ENCODE measurements around the gene ADORA1.
A peak's percentile ranks its signal among the peaks of the same experiment; 100 is the strongest.

The ADORA1 gene

DNA sequence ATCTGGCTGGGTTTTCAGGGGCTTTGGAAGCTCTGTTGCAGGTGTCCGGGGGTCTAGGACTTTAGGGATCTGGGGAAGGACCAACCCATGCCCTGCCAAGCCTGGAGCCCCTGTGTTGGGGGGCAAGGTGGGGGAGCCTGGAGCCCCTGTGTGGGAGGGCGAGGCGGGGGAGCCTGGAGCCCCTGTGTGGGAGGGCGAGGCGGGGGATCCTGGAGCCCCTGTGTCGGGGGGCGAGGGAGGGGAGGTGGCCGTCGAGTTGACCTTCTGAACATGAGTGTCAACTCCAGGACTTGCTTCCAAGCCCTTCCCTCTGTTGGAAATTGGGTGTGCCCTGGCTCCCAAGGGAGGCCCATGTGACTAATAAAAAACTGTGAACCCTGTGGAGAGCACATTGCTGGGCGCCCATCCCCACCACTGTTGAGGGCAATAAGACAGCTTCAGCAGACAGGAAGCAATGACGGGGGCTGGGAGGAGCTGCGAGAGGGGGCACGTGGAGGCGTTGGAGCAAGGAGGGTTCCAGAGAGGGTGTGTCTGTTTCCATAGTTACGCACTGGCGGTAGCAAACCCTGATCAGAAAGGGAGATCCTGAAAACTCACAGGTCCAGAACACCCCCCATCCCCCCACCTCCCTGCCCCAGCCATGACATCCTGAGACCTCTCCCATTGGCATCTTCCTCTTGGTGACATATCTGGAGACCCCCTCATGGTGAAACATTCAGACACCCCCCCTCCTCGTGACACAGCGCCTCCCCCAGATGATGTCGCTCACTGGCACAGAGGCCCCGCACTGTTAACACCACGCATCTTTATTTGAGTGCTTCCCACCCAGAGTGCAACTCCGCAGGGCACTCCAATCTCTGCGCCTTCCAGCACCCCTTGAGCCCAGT is 39.7 kb downstream of the ADORA1 start:
- no peak for DNase-seq
- in situ Hi-C loops (cut with MboI; ENCODE audit: low pct_unique_long_range_greater_than_20kb, low sequenced_read_pairs) = no loop called here

DNA sequence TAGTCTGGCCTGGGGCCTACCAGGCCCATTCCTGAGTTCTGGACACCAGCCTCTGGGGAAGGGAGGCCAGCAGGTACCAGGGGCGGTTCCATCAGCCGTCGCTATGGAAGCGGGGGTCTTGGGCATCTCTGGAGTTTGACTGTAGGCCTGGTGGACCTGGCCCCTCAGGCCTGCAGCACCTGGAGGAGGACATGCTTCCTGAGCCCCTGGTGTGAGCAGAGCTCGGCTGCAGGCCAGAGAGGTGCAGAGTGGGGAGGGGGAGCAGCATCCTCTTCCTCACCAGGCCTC is 40.3 kb downstream of the ADORA1 start:
- in situ Hi-C loops (cut with MboI; ENCODE audit: low pct_unique_long_range_greater_than_20kb, low sequenced_read_pairs) = no loop called here

DNA sequence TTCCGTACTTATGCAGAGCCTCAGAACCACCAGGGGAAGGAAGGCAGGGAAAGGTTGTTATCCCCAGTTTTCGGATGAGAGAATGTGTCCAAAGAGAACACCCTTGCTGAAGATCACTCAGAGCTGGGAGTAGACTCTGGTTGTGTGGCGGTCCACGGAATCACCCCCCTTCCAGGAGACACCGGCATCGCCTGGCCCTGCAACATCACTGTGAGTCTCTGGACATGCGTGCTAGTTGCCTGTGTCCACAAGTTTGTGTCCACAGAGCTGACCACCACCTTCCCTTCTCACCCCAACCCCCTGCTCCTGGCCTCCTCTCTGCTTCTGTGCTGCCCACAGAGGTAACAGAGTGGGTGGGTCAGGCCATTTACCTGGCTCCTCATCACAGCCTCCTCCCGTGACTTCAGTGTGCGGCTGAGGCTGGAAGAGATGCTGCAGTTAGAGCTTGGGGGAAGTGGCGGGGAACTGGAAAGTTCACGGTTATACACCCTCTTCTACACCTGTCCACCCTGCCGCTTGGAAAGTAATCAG is 40.8 kb downstream of the ADORA1 start:
- DNase-seq = no peak
- in situ Hi-C loops (cut with MboI; ENCODE audit: low pct_unique_long_range_greater_than_20kb, low sequenced_read_pairs) = no loop called here

More for the DNA sequence above, 40.3 kb downstream of the ADORA1 start:
- no peak for DNase-seq

DNA sequence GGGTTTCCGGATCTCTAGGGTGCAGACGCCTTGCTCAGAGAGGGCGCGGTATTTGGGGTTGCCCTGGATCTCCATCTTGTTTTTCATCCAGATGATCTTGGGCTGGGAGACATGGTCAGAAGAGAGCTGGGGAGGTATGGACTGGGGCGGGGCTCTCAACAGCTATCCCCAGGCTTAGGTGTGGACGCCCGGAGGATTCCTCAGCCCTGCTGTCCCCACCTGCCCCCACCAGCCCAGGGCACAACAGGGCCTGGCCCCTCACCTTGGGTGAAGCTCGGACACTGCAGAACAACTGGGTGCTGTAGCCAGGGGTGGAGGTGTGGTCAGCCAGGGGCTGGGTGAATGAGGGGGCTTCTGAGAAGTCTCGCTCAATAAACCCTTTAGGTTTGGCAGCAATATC is 41.5 kb downstream of the ADORA1 start:
- DNase-seq = no peak
- in situ Hi-C loops (cut with MboI; ENCODE audit: low pct_unique_long_range_greater_than_20kb, low sequenced_read_pairs) = no loop called here

DNA sequence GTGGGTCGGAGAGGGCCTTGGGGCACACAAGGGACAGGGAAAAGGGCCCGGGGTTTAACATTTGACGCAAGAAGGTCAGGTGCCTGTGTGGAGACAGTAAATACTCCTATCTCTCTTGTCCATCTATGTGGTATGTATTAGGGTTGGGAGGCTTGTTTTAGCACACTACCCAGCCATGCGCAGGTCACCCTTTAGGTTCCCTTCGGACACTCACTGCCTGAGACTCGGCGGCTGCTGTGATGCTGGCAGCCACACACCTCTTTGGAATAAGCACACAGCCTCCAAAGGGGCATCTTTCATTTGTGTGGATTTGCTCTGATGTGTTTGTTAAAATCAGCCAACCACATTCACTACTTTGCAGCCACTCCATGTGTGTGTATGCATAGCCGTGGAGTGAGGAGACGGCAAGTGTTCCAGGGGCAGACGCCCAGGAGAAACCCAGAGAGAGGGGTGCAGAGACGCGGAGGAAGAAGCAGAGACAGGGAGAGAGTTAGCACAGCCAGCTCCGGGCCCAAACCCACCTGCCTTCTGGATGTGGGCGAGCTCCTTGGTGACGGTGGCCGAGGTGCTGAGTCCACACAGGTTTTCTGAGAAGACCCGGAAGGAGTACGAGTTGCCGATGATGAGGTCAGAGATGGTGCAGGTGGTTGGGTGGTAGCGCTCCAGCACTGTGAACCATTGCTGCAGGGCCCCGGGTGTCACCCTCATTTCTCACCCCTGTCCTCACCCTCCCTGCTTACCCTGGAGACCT is 42.4 kb downstream of the ADORA1 start:
- in situ Hi-C loops (cut with MboI; ENCODE audit: low pct_unique_long_range_greater_than_20kb, low sequenced_read_pairs) = no loop called here
- no peak for DNase-seq

DNA sequence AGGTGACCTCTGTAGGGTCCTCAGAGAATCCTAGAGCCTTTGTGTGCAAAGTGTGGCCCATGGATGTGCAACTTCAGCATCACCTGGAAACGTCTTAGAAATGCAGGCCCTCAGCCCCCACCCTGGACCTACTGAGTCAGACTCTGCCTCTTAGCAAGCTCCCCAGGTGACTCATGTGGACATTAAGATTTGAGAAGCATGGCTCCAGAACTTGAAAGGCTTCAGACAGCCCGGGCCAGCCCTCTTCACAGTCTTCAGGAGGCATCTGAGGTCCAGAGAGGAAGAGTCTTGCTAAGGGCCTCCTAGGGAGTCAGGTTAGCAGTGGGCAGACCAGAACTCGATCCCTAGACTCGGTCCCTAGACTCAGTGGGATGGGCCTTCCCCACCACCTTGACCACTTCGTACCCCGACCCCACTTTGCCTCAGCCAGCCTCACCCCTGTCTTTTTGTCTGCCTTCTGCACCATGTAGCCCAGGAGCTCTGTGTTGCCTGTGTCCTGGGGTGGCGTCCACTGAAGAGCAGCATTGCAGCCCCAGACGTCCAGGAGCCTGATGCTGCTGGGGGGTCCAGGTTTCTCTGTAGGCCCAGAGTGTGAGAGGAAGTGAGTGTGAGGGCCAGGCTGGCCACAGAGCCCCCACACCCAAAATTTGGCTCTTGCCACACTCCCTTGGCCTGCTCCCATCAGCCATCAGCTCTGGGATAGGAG is 43.3 kb downstream of the ADORA1 start:
- in situ Hi-C loops (cut with MboI; ENCODE audit: low pct_unique_long_range_greater_than_20kb, low sequenced_read_pairs) = no loop called here

DNA sequence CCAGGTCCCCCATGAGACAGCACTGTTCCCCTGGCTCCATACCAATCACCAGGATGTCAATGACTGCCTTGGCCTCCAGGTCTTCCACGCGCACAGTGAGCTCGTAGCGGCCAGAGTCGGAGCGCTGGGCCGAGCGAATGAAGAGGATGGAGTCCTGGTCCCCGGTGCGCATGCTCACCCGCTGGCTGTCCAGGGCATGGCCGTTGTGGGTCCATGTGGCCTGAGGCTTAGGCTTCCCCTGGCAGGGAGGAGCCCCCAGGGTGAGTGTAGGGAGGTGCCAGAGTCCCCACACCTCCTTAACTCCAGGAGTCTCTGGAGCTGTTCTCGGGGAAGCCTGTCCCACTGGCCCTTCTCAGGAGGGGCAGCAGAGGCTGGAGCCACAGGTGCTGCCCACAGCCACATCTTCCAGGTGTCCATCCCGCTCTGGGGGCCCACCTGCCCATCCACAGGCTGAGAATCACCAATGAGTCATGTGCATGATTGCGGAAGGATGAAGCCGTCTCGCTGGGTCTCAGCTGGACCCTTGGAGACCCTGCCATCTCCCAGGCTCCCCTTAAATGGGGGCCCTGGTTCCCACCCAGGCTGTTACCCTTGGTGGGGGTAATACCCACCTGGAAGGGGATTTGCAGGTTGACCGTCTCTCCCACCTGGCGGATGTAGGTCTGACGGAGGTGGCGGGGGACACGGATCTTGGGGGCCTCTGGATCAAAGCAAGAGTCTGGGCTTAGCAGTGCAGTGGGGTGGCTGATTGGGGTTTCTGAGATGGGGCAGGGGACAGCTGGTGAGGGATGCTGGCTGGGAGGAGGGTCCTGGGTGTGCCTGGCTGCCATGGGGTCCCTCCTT is 44.0 kb downstream of the ADORA1 start:
- DNase-seq = no peak
- in situ Hi-C loops (cut with MboI; ENCODE audit: low pct_unique_long_range_greater_than_20kb, low sequenced_read_pairs) = no loop called here

More for the DNA sequence above, 43.3 kb downstream of the ADORA1 start:
- no peak for DNase-seq

DNA sequence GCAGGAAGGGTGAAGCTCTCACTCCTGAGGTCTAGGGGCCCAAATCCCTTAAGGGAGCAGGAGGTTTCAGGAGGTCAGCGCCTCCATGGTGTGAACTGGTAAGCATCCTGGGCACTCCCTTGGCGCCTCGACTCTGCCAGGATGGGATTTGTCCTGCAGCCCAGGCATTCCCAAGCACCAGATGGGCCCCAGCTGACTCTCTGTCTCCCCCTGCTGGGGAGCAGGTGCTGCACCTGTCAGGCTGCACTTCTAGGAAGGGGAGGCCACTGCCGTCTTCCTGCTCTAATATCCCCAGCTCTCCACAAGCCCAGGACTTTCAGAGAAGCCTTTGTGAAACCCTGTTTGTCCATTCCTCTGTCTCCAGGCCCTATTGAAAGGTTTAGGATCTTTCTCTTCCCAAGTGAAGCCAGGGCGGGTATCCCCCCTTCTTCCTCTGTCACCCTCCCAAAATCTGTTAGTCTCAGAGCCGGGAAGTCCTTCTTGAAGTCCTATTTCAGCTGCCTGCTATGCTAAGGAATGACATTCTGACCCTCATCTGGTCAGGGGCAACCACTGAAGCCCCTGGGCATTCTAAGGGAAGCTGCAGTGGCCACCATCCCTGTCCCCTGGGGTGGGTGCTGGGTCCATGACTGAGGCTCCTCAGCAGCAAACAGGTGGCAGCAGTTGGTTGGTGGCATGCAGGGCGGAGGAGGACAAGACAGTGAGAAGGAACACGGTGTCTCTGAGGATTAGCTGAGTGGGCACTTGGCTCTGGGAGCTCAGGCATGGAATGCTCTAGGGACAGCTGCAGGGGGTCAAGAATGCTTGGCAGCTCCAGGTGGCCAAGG is 44.9 kb downstream of the ADORA1 start:
- DNase-seq = peak; percentile 52
- in situ Hi-C loops (cut with MboI; ENCODE audit: low pct_unique_long_range_greater_than_20kb, low sequenced_read_pairs) = no loop called here

DNA sequence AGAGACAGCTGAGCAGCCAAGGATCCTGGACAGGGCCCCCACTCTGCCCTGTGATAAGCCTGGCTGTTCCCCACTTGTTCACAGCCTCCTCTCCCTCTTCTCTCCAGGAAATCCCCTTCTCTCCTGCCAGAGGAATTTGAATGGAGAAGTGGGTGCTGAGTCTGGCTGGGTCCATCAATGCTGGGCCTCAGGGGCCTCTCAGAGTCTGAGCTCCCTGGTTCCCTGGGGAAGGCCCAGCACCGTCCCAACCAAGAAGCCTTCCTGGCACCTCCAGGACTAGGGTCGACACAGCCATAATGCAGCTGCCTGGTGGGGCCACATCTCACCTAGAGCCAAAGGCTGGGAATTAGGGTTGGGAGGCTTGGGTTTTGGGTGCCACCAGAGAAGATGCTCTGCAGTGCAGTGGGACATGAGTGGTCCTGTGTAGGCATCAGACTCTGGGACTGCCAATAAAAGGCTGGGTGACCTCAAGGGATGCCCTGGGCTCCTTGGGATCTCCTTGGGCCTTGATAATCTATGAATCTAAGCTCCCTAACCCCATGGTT is 45.6 kb downstream of the ADORA1 start:
- in situ Hi-C loops (cut with MboI; ENCODE audit: low pct_unique_long_range_greater_than_20kb, low sequenced_read_pairs) = no loop called here
- no peak for DNase-seq

DNA sequence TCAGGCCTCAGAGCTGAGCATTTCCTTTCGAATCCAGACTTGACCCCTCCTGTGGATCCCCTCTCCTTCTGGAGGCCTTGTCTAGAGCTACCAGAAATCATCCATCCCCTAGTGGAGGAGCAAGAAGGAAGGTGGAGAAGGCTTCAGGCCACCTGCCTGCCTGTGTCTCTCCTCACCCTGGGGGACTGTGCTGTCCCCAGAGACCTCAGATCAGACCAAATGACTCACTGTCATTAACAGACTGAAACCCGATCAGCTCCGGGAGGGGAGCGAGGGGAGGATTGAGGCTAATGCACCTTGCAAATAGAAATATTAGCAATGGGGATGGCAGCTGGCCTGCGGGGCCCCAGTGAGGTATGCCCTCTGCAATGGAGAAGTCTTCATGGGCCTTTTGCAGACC is 46.0 kb downstream of the ADORA1 start:
- no peak for DNase-seq

DNA sequence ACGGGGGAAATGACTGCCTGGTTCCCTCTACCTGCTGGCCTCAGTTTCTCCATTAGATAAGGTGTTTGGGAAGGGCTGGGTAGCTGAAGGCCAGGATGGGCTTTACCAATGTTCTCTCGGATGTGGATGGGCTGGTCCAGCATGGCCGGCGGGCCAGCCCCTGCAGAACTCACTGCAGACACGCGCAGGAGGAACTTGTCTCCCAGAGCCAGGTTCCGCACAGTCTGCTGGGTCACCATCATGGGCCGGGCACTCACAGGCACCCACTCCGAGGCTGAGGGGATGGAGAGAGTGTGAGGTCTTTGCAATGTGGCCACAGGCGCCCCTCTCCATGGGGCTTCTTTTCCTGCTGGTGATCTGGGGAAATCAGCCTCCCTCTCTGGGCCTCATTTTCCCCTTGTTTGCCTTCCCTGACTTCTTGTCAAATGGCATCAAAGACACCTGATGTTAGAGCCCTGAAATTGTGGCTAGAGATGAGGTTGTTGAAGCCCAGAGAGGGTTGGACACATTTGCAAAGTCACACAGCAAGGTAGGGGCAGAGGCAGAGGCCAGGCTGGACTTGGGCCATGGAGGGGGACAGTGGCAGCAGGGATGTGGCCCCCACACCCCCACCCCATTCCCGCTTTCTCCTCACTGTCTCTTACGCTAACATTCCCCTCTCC is 46.9 kb downstream of the ADORA1 start:
- in situ Hi-C loops (cut with MboI; ENCODE audit: low pct_unique_long_range_greater_than_20kb, low sequenced_read_pairs) = no loop called here
- no peak for DNase-seq

More for the DNA sequence above, 46.0 kb downstream of the ADORA1 start:
- in situ Hi-C loops (cut with MboI; ENCODE audit: low pct_unique_long_range_greater_than_20kb, low sequenced_read_pairs) = no loop called here

DNA sequence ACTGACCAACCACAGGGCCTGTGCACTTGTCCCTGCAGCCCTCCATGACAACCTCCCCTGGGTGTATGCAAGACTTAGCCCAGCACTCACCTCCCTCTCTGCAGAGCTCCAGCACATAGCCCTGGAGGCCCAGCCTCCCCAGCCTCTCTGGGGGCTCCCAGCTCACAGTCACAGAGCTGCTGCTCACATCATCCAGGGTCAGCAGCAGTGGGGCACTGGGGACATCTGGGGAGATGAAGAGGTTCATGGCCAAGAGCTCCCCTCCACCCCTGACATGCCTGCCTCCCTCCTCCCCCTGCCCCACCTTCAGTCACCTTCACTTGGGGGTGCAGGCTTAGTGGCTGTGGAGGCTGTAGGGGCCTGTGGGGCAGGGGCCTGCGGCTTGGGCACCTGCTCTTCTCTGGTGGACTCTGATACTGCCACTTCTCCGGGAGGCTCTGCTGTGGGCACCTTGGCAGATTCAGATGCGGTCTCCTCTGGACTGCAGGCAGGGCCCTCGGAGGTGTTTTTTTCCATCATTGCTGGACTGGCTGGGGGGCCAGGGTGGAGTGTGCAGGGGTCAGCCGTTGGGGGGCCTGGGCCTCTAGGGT is 47.8 kb downstream of the ADORA1 start, which contains the start of gene MYBPH:
TSS of gene MYBPH (minus strand) at position 590 of the 590 bp plus-strand sequence. CDS start at position 519, 71 bp downstream.
- in situ Hi-C loops (cut with MboI; ENCODE audit: low pct_unique_long_range_greater_than_20kb, low sequenced_read_pairs) = no loop called here

DNA sequence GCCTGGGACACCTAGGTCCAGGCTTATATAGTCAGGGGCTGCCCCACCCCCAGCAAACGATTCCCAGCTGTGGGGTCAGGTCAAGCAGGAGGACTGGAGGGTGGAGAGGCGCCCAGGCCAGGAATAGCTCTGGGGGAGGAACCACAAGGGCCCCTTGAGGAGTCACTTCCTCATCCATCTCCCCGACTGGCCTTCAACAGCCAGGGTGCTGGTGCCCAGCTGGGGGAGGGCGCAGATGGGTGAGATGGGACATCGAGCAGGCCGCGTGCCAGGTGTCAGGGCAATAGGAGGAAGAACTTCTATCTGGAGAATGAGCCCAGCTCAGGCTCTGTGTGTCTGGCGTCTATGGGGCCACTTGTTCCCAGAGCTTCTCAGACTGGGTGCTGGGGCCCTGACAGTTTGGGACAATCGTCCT is 48.3 kb downstream of the ADORA1 start:
- in situ Hi-C loops (cut with MboI; ENCODE audit: low pct_unique_long_range_greater_than_20kb, low sequenced_read_pairs) = no loop called here
- peak; percentile 11 for DNase-seq

More for the DNA sequence above, 47.8 kb downstream of the ADORA1 start, which contains the start of gene MYBPH:
- no peak for DNase-seq

DNA sequence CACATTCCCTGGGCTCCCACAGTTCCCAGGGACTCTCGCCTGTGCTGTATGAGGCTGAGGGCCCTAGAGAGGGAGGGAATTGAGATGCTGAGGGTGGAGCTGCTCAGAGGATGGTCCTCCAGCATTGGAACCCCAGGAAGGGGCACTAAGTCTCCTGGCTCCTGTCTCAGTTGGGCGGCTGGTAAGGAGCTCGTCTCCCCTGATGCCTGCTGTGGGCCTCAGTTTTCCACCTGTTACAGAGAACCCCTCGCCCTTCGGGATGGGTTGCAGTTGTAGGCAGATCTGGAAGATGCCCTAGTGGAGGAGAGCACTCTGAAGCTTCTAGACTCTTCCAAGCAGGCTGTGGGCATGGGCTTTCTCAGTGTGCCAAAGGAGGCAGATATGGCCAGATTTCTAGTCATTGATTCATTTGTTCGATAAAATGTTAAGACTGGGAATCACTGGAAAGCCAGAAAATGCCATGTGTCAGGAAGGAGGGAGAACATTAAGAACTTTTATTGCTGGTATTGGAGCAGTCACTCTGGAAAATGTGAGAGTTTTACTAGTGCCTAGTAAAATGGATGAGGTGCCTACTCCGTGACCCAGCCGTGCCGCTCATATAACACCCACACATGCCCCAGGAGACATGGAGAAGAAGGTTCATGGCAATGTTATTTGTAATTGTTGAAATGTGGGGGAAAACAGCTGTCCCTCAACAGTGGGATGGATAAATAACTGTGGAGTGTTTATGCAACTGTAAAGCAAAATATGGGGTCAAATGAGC is 48.9 kb downstream of the ADORA1 start:
- DNase-seq = no peak
- in situ Hi-C loops (cut with MboI; ENCODE audit: low pct_unique_long_range_greater_than_20kb, low sequenced_read_pairs) = no loop called here

DNA sequence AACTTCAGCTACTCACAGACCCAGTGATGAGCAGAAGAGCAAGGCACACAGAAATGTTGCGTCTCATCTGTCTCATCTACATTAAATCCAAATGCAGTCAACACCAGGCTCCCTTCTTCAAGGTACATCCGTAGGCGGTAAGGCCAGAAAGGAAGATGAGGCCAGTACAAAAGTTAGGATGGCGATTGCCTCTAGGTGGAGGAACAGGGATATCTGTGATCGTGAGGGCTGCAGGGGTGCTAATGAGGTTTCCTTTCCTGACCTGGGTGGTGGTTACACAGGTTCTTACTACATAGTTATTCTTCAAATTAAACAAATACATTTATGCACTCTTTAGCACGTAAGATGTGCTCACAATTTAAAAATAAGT is 49.5 kb downstream of the ADORA1 start:
- in situ Hi-C loops (cut with MboI; ENCODE audit: low pct_unique_long_range_greater_than_20kb, low sequenced_read_pairs) = no loop called here
- no peak for DNase-seq

DNA sequence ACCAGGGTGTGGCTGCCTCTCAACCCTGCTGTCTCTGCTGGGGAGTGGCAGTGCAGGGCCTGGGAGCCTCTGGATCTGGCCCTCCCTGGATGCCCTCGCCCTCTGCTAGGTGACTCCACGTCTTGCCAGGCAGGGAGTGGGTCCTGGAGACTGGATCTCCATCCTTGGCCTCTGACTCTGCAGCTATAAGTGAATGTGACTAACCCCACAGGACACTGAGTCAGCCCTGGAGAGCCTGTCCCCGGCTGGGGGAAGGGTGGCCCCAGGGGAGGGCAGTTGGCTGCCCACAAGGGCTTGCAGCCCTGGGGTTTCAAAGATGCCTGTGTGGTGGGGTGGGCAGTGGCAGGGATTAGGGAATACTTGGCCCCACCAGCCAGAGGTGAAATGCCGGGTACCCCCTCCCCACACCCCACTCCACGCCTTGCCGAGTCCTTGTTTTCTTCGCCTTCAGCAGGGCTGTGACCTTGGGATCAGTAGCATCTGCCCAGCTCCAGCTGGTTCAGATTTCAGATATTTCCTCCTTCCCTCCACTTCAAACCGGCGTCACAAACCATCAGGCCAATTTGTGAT is 50.0 kb downstream of the ADORA1 start:
- DNase-seq = no peak
- in situ Hi-C loops (cut with MboI; ENCODE audit: low pct_unique_long_range_greater_than_20kb, low sequenced_read_pairs) = no loop called here
